GM18909 (cell line): ENCODE measurements around the gene ETS2.

Source experiments
- ATAC-seq: cut with Tn5 transposase; IDR thresholded peaks from one replicate; pipeline ENCODE4 v1.9.1; 2021; ENCODE audit warnings: mild to moderate bottlenecking; ENCODE audit not compliant: unreplicated experiment, poor library complexity

The ETS2 gene

GRCh38 chr21:38800046-38800758 is 5.5 kb upstream of the ETS2 start:
- ATAC-seq, result no peak

DNA sequence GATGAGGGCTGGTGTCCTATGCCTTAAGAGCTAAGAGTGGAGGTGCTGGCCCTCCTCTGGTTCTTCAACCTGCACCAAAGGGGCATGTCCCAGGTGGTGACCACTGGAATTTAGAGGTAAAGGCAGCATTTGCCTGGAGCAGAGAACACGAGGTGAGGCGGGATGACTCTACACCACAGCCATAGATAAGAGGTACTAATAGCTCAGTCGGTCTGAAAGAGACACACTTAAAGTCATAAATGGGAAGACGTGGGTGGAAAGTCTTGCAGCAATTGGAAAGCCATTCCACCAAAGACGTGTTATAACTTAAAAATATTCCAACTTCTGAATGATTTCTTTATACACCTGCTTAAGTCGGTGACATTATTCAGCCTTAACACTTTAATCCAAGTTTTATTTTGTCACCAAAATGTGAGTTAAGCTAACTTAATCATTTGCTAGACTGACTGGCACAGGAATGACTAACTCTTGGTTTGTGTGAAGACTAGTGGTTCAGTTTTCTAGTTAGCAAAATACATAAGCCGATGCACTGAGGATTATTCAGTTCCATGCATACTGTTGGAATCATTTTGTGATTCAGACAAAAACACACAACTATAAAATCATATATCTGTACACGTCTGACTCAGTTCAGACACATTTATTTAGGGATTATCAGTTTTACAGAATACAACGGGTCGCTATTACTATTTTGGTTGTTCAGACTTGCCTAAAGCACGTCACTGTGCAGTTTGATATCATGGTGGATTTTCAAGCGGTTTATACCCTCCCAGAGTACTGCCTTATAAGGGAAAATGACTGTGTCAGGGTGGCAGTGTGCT is 4.6 kb upstream of the ETS2 start:
- no peak for ATAC-seq

DNA sequence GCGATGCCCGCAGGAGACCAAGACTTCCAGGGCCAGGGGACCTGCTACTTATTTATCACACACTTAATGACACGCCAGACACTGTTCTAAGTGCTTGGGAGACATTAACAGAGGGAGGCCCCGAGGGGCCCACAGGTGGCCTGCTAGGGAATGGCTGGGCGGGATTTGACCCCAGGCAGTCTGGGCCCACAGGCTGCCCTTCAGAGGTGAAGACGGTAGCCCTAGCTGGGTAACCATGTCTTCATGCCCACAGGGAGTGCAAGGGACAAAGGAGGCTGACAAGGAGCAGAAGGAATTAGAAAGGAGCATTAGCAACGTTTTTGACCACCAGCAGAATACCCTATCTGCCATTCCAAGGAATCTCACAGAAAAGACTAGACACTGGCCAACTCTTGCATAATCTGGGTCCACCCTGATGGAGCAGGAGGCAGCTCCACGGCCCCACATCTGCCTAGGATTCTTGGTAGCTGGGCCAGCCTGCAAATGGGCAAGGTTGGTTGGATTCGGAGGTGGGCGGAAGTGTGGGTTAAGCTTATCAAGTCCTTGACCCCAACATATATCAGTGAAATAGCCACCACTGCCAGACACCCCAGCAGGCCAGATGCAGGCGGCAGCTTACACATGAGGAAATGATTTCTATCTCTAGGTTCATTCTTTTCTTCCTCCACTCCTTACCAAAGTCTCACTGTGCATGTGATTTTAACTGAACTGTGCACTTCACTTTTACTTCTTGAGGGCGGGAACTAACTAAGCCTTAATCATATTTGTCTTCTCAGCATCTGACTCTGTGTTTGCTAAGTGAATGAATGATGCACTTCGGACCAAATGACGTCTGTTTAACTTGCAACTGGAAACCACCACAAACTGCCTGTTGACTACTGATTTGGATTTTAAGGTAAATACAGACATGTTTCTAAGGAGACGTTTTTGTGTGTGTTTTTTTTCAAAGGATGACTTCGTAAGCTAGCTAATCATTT is 3.4 kb upstream of the ETS2 start:
- no peak for ATAC-seq

DNA sequence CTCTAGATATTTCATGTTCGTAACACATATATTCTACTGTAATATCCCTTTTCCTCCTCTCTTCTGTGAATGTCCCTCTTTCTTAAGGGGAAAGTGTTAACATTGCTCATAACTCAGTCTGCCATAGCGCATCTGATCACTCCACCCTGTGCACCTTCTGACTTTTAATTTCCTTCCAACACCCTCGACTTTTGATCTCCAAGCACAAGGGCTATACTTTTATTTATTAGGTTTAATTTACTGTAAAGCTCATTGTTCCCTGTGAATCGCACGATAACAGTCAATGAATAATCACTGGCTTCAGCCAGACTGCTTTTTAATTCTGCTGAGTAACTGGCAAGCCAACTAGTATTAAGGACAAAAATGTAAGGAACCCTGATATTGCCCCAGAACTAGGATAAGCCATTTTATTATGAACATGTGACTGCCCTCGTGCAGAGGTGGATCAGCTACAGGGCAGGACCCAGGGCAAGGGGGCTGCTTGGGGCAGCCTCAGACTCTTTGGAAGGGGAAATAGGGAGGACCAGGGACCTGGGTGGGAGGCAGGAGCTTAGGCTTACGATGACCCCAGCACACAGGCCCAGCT is 2.6 kb upstream of the ETS2 start:
- ATAC-seq, result no peak

DNA sequence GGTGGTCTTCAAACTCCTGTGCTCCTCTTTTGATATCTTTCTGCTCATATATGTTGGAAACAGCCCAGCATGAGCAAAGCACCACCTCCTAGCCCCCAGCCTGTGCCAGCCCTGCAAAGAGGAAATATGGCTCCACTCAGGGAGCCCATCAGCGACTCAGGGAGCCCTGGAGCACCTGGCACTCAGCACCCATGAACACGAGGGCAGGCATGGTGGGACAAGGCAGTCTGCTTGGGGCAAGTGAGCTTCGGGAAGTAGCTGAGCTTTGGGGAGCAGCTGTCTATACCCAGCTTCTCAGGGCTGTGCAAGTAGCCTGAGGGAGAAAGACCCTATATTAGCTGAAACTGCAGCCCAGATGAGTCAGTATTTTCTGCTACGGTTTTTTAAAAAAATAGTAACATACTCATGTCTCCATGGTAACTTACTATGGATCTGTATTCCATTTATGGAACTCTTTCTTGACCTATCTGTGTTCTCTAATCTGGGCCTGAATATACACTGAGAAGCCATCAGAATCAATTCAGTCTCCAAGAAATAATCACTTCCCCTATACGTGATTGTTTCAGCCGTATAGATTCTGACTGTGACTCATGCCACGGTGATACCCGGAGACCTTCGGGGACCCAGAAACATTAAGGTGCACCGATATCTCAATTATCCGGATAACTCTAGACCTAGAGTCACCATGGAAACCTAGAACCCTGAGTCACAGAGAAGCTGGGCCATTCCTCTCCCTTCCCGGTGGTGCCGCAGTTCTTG is 1.5 kb upstream of the ETS2 start:
- ATAC-seq, result peak; percentile 9

DNA sequence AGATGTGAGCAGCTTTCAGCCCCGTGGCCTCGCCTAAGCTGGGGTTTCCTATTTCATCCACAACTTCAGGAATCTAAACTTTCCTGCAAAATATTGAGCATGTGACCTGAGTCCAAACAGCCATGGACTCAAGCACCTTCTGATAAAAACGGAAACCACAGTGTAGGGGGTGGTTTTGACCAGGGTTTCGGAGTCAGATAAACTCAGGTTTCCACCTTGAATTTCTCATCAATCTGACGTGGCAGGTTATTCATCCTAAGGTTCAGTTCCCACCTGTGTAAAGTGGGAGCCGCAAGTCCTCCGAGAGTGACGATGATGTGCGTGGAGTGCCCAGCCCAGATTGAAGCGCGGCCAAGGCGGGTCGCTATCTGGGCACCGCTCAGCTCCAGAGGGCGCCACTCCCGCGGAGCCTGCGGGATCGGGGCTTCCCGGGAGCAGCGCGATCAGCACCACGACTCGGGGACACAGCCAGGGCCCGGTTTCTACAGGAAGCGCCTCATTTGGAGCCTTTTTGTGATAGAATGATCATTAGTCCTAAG is 871 bp upstream of the ETS2 start:
- ATAC-seq, result peak; percentile 24

DNA sequence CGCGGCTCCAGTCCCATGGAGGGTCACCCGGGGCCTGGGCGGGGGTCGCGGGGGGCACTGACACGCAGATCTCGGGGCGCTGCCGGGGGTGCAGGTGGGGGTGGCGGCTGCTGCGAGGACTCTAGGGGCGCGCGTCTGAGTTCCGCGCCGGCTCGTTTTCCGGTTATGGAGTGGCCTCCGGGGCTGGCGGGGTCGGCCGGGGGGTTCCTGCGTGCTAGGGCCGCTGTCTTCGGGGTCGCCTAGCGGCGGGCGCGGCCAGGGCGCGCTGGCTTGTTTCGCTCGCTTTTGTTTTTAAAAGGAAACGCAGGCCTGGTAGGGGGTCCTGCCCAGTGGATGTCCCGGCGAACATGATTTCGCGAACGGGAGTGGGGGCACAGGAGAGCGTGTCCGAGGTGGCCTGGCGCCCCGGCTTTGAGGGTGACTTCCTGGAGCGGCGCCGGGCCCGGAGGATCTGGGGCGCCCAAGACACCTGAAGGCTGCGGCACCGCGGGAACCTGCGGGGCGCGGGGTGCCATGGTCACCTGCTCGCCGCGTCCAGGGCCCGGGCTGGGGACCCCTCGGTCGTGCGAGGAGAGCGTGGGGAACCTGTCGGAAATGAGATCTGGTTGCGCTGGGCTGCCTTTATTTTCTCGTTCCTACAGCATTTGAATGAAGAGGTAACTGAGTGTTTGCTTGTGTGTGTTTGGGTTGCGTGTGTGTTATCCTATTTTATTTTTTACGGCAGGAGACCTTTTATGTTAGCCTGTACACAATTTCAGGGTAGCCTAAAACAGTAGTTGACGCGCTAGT is 618 bp downstream of the ETS2 start:
- ATAC-seq, result peak; percentile 24

- no peak for ATAC-seq
Observed at GRCh38 chr21:38806942-38807284, 1.2 kb downstream of the ETS2 start.

- ATAC-seq, result no peak
Observed at GRCh38 chr21:38807441-38807871, 1.7 kb downstream of the ETS2 start.

DNA sequence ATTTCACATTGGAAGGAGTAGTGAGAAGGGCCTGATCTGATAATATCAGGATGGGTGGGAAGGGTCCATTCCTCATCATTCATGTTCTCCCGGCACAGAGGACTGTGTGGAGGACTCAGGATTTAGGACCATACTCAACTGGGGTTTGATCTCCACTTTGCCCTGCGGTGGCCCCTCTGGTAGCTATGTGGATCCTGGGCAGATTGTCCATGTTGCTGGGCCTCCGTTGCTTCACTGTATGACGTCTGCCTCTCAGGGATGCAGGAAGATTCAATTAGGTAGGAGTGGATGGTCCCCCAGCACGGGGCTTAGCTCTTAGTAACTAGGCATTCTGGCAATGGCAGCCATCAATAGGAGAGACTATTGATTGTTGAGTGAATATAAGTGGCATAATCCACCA is 2.3 kb downstream of the ETS2 start:
- ATAC-seq, result no peak

- no peak for ATAC-seq
Observed at GRCh38 chr21:38809198-38809878, 3.6 kb downstream of the ETS2 start.

DNA sequence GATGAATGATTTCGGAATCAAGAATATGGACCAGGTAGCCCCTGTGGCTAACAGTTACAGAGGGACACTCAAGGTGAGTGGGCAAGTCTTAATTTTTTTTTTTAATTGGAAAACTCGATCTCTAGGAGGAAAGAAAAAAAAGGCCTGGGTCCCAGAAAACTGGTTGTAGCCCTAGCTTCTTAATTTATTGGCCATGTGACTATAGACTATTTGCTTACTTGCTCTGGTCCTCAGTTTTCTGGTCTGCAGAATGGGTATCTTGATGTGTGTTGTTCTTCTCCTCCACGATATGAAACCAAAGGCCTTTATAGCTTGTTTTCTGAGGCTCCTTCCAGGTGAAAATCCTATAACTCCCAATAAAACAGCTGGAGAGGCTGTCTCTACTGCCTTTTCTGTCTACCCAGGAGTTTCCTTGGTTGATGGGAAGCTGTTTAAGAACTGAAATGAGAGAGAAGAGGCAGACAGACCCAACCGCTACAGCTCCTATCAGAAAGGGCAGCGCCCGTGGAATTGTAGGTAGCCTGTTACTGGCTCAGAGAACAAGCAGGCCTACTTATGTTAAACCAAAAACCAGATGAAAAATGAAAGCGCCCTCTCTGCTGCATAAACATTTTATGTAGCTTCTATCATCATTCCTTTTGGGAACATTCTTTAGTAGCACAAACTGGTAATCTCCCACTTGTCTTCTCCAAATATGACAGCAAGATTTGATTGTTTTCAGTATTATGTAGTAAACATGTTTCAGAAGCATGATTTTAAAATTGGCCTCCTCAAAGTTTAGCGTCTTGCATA is 4.5 kb downstream of the ETS2 start:
- ATAC-seq, result no peak

- no peak for ATAC-seq
Observed at GRCh38 chr21:38810826-38811164, 5.1 kb downstream of the ETS2 start.

DNA sequence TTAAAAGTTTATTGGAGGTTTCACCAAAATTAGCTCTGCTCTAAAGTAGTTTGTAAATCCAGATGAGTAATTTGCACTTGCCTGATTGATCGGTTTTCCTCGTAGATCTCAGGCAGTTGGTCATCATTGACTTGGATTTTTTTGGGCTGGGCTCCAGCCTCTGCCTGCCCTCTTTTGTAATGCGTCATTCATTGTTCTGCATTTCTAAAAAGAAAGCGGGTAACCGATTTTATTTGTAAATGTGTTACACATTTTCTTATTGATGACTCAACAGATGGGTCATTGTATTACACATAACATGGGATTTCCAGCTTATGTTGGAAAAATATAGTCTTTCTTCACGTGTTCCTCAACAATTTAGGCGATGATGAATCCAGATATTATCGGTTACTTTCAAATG is 5.5 kb downstream of the ETS2 start:
- no peak for ATAC-seq

DNA sequence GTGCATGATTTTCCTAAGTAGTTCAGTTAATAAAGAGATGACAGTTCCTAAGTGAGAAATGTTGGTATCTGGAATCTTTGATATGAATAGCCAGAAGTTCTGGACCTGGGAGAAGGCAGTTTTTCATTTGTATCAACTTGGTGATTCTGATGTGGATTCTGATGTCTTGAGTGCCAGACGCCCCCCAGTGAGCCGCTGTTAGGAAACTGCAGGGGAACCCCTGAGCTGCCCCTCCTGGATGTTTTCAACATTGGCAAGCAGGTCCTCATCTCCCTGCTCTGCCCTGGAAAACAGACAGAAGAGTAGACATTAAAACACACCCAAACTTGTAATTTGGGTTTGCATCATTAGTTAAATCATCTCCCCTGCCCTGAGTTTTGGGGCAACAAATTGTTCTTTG is 7.4 kb downstream of the ETS2 start:
- ATAC-seq, result no peak

DNA sequence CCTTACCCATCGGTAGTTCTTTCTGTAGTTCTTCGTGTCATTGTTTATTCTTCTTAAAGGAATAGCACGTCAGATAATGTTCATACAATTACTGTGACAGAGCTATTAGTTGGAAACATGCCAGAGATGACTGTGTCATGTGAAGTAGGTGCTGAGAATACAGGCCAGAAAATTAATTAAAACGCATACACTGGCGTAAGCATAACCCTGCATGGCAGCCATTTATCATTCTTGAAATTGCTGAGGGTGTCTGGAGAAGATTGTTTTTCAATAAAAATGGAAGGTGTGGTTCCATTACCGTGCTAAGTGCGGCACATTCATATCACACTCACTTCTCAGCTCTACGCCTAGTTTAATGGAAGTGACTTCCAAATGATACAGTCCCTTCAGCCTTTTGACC is 7.8 kb downstream of the ETS2 start:
- ATAC-seq, result no peak
